ENCODE results near the gene TMEM220.
"Not testable (repeated sequence)": the region's sequence is repeated elsewhere in the genome, so short reads cannot be mapped to it uniquely, and the experiment has no call there.

Gene TMEM220

DNA sequence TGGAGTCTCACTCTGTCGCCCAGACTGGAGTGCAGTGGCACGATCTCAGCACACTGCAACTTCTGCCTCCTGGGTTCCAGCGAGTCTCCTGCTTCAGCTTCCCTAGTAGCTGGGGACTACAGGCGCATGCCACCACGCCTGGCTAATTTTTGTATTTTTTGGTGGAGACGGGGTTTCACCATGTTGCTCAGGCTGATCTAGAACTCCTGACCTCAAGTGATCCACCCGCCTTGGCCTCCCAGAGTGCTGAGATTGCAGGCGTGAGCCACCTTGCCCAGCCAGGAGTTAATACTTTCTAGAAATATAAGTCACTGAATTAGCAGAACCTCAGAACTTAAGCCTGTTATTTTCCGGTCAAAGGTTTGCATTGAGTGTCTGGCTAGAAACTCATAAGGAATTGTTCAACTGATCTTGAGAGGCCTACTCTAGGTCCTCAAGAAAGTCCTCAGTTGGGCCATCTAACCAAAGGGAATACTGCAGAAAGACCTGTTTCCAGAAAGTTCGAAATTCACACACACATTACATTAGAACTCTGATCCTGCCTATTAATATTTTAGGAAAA, 1.4 kb downstream of the TMEM220 start:
- no peak for DNase-seq (ENCODE audit: low read depth in 2 of 2)

DNA sequence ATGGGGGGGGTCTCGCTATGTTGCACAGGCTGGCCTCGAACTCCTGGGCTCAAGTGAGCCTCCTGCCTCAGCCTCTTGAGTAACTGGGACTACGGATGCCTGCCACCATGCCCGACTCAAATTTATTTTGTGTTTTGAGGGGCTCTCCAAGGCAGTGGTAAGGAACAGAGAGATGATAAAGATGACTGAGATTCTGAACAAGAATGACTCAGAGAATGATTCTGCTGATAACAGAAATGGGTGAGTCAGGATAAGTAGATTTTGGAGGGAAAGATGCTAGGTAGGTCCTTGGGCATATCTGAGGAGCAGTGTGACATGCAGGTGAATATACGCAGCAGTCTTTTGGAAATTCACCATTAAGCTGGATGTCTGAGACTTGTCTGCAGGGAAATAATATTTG, 2.6 kb downstream of the TMEM220 start:
- DNase-seq (ENCODE audit: low read depth in 2 of 2), result no peak

DNA sequence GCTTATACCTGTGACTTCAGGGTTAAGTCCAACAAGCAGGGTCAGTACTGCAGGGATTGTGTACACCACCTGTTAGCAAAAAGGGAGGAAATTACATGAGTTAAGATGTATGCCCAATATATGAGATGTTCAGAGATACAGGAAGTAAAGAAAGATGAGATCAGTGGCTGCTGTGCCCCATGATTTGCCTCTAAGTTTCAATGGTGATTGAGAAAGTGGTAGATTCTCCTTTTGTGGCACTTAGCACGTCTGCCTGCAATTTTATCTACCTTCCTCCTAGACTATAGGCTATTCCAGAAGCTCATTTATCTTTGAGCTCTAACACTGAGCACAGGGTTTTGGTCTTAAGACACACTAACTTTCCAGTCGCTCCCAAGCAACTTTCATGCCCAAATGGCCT, 3.6 kb downstream of the TMEM220 start:
- DNase-seq (ENCODE audit: low read depth in 2 of 2), result no peak

GRCh38 chr17:10725262-10725661, 4.6 kb downstream of the TMEM220 start:
- no peak for DNase-seq (ENCODE audit: low read depth in 2 of 2)

DNA sequence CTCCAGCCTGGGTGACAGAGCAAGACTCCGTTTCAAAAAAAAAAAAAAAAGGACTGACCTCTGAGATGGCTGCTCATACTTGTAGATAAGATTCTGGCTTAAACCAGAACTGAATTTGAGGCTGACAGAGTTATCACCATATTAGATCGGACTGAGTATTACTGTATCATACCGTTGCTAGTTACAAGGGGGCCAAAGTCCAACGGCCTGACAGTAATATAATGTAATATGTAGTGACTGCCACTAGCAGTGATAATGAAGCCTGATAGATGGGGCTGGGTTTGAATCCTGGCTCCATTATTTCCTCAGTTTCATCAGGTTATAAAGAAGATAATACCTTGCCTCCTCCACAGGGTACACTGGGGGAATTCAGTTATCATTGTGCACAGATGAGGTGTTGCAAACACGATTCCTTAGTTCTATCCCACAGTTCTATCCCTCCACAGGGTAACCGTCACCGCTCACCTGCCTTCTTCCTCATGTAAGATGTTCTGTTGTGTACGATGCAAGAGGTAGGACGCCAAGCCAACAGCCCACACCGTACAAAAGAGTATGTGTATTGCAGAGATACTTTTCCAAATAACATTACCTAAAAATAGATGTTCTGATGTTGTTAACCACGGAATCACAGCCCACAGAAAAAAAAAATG, 5.2 kb downstream of the TMEM220 start:
- DNase-seq (ENCODE audit: low read depth in 2 of 2), result no peak

- no peak for DNase-seq (ENCODE audit: low read depth in 2 of 2)
Observed at GRCh38 chr17:10718547-10718946, 11.3 kb downstream of the TMEM220 start.

DNA sequence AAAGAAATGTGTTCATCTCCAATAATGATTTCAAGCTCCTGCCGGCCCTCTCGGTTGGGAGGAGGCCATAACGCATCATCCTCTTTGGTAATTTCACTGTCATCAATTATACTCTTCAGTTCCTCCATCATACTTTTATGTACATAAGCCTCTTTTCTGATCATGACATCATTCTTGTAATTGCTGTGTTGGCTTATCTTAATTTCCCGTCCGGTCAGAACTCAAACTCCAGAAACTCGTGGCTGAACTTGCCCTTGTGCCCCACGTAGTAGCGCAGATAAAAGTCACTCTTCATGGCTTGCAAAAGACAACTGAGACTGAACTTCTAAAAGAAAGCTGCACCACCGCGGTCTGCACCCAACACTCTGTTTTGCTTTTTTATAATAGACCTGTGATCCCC, 13.6 kb downstream of the TMEM220 start:
- DNase-seq (ENCODE audit: low read depth in 2 of 2), result no peak

DNA sequence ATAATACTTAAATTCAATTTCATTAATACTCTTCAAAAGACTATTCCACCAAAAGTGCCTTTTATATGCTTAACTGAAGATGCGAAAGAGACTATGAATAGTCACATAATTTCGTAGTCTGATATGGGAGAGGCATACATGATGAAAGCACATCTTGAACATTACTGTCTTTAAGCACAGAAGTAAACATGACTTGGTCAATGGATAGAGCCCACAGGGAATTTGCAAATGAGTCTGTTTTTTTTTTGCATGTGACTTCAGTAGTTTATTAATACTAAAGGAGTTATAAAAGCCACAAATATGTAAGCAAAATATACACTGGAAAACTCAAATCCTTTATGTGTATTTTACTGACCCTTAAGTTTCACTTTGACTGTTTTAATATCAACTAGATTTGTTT, 16.5 kb downstream of the TMEM220 start:
- no peak for DNase-seq (ENCODE audit: low read depth in 2 of 2)

- no peak for DNase-seq (ENCODE audit: low read depth in 2 of 2)
Observed at GRCh38 chr17:10705727-10706126, 24.1 kb downstream of the TMEM220 start.

- DNase-seq (ENCODE audit: low read depth in 2 of 2), result no peak
Observed at GRCh38 chr17:10702574-10702973, 27.2 kb downstream of the TMEM220 start.

- no peak for DNase-seq (ENCODE audit: low read depth in 2 of 2)
Observed at GRCh38 chr17:10699856-10700255, 30.0 kb downstream of the TMEM220 start.

GRCh38 chr17:10698096-10698818, 31.6 kb downstream of the TMEM220 start:
- no peak for DNase-seq (ENCODE audit: low read depth in 2 of 2)

- DNase-seq (ENCODE audit: low read depth in 2 of 2), result peak; percentile 82 to 86
Observed at GRCh38 chr17:10697092-10698081, 32.4 kb downstream of the TMEM220 start, which contains the start of the genes ADPRM and SCO1. TSS of gene ADPRM (plus strand) at chr17:10697594. CDS start at chr17:10704927, 7,333 bp downstream. TSS of gene SCO1 (minus strand) at chr17:10697533. CDS start at chr17:10697507, 26 bp downstream.

DNA sequence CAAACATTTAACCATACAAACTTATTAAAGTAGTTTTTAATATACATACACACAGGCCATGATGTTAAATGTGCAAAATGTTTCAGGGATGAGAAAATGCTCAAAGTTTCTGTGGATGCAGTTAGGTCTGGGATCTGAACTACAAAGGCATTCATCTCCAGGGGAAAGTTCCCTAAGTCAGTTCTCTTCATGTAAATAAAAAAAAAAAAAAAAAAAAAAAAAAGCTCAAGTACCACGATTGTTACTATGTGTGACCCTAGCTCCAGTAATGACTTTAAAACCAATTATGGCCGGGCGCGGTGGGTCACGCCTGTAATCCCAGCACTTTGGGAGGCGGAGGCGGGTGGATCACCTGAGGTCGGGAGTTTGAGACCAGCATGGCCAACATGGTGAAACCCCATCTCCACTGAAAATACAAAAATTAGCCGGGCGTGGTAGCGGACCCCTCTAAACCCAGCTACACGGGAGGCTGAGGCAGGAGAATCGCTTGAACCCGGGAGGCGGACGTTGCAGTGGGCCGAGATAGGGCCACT, 33.9 kb downstream of the TMEM220 start:
- DNase-seq (ENCODE audit: low read depth in 2 of 2), result not testable (repeated sequence)

- no peak for DNase-seq (ENCODE audit: low read depth in 2 of 2)
Observed at GRCh38 chr17:10687499-10687898, 42.3 kb downstream of the TMEM220 start.

DNA sequence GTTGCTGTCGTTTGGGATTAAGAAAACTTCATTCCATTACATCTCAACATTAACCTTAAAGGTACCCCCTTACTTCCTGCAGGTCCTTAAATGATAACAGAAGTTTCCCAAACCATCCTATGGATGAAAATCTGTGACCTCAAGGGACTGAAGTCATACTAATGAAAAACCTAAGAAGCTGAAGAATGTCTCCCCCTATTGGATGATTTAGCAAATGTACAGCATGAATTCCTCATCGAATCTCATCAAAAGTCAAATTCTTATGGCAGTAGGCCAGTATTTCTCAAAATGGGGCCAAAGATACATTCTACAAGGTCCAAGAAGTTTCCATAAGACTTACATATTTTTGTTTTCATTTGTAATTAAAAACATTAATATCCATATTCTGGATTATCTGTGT, 46.0 kb downstream of the TMEM220 start:
- DNase-seq (ENCODE audit: low read depth in 2 of 2), result no peak

- no peak for DNase-seq (ENCODE audit: low read depth in 2 of 2)
Observed at GRCh38 chr17:10681866-10682446, 47.9 kb downstream of the TMEM220 start.

GRCh38 chr17:10674704-10675103, 55.1 kb downstream of the TMEM220 start:
- no peak for DNase-seq (ENCODE audit: low read depth in 2 of 2)

GRCh38 chr17:10673312-10673711, 56.5 kb downstream of the TMEM220 start:
- DNase-seq (ENCODE audit: low read depth in 2 of 2), result no peak

- DNase-seq (ENCODE audit: low read depth in 2 of 2), result no peak
Observed at GRCh38 chr17:10668775-10669174, 61.0 kb downstream of the TMEM220 start.

DNA sequence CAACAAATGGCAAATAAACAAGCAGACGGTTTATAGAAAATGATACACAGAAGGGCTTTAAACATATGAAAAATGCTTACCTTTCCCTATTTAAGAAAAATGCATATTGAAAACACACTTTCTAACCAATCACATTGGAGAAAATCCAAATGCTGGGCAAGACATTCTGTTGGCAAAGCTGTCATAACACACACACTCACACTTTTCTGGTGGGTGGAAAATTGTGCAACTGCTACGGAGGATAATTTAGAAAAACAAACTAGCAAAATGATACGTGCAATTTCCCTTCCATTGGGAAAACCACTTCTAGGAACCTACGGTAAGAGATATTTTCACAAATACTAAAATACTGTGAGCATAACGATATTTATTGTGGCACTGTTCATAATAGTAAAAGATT, 62.9 kb downstream of the TMEM220 start:
- no peak for DNase-seq (ENCODE audit: low read depth in 2 of 2)

Data from stimulated activated CD4-positive, alpha-beta T cell treated with anti-CD3 and anti-CD28 coated beads, Interleukin-12 subunit alpha, Interleukin-12 subunit beta, amount 100 ng/mL, for 24 hours (primary cell).